C1 segment of cervical spinal cord (tissue), 14 donors: Measurements from ENCODE around the gene GPRC5D.

Experiments
- DNase-seq, 14 donors: peaks; one replicate each; lab custom pipeline; 2025; lab: John Stamatoyannopoulos, UW

GPRC5D gene

DNA sequence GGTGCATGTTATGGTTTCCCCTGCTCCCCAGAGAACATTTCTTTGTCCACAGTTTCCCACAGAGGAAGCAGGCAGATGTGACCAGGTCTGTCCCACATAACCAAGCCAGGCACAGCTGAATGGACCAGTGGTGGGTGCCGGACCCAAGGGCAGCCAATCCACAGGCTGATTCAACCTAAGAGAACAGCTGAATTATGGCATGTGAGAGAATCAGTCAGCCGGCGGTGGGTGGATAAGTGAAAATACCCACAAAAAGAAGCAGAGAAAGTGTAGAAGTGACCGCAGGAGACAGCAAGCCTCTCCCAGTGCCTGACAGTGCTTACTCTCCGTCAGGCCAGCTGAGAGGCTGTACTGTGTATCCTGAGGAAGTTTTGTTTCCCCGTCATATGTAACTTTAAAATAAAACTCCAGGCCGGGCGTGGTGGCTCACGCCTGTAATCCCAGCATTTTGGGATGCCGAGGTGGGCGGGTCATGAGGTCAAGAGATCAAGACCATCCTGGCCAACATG is 14.9 kb downstream of the GPRC5D start:
- no peak for DNase-seq

GRCh38 chr12:12934556-12934955 is 17.4 kb downstream of the GPRC5D start:
- DNase-seq, result no peak

- no peak for DNase-seq
Measured at GRCh38 chr12:12933742-12934141, 18.2 kb downstream of the GPRC5D start.

DNA sequence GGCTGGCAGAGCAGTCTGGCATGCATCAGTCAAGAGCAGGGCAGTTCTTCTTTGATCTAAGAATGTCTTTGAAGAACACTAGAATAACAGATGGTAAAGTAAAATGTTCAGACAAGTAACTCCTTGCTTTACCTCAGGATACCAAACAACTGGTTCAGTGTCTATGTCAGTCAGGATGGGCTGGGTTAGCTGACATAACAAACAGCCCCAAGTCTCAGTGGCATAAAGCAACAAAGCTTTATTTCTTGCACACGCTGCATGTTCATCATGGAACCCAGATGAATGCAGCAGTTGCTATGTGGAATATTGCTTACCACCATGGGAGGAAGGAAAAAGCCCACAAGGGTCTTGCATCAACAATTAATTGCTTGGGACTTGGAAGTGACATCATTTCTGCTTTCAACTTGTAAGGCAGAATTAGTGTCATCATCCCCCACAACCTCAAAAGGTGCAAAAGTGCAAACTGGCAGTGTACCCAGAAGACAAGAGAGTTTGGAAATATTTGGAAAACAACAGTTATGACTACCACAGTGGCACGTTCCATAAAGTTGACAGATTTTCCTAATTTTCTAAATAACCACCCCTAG is 21.2 kb downstream of the GPRC5D start:
- DNase-seq, result no peak

GRCh38 chr12:12929696-12930095 is 22.3 kb downstream of the GPRC5D start:
- DNase-seq, result no peak

DNA sequence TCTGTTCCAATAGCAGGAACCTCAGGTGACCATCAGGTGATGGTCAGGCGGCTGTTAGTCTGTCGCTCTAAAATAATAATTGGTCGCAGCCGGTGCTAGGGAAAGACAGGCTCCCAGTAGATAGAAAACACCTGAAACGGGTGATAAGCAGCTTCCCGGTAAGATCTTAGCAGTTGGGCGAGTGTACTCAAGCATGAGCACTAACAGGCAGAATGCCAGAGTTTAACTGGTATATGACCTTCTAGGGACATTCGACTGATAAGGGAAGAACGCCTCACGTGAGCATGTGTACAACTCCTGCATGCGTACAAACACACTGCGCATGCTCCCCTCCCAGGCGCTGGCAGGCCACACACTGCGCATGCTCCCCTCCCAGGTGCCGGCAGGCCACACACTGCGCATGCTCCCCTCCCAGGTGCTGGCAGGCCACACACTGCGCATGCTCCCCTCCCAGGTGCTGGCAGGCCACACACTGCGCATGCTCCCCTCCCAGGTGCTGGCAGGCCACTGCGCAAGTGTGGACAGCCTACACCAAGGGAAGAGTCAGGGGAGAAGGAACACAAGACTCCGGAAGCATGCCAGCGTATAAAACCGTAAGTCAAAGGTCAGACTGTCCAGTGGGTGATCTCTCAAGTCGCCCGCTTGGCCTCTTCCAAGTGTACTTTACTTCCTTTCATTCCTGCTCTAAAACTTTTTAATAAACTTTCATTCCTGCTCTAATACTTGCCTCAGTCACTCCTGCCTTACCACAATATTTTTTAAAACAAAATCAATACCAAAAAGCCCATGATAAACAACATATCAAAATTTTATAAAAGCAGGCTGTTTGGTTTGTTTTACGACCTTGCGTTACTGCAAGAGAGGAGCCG is 24.5 kb downstream of the GPRC5D start:
- DNase-seq, result no peak

GRCh38 chr12:12926571-12927071 is 25.3 kb downstream of the GPRC5D start:
- no peak for DNase-seq

- DNase-seq, result no peak
Measured at GRCh38 chr12:12925388-12925787, 26.6 kb downstream of the GPRC5D start.

- no peak for DNase-seq
Measured at GRCh38 chr12:12924169-12924568, 27.8 kb downstream of the GPRC5D start.

GRCh38 chr12:12922978-12923377 is 29.0 kb downstream of the GPRC5D start:
- no peak for DNase-seq

- peak in 1 of 14 donors; percentile 8 for DNase-seq
Measured at GRCh38 chr12:12922191-12922616, 29.8 kb downstream of the GPRC5D start.

DNA sequence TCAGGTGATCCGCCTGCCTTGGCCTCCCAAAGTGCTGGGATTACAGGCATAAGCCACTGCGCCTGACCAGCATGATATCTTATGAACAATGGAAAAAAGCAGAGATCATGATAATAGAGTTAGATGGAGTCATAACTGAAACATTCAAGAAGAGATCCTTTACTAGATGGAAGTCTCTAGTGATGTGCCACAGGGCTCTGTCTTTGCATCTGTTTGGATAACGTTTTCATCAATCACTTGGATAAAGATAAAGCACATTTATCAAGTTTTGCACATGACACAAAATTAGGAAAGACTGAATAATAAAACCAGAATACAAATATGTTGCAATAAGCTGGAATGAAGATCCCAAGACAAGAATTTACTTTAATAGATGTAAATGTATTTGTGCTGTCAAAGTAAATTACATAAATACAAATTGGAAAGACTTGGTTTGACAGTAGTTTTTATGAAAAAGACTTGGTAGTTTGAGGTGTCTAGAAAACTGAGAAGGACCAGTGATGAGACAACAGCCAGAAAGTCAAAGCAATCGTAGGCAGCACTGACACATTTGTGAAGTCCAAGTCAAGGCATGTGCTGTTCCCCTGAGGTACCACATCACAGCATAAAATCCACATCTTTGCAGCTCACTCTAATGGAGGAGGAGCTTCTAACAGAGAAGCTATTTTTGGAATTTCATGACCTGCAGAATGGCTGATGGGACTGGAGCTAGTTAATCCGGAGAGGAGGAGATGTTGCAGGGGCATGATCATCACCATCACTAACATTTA is 32.1 kb downstream of the GPRC5D start:
- DNase-seq, result no peak

GRCh38 chr12:12918781-12919389 is 33.1 kb downstream of the GPRC5D start:
- no peak for DNase-seq

- no peak for DNase-seq
Measured at GRCh38 chr12:12917517-12917916, 34.5 kb downstream of the GPRC5D start.

DNA sequence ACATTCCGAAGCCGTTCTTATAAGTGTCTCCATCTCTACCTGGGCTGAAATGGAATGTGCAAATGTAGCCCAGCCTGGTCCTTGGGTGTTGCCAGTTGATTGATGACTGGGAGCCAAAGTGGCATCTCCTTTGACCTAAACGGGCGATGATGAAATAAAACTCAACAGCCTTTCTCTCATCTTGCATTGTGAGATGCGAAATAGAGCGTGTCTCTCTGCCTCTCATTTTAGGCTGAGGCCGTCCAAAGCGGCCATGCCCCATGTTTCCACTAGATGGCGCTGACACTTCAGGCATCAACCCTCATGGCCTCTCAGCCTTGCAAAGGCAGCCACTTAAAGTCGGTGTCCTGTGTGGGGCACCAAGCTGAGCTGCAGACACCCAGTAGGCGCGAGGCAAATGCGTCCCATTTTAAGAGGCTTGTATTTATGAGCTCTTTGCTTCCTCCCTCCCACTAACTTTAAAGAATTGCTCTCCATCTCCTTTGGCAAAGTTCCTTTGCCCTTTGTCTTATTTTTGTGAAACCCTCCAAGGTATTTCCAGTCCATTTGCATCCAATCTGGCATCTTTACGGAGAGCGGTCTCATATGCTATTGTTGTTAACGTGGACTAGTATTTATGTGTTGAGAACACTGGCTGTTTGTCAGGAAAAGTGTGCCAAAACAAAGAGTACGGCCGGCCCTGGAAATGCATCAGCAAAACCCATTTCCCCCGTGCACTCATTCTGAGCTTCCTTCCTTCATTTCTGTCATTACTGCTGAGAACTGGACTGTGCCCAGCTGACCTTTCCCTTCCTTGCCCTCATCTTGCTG is 35.6 kb downstream of the GPRC5D start:
- peak in 13 of 14 donors; percentile 34 to 87 (median 77) for DNase-seq

- DNase-seq, result no peak
Measured at GRCh38 chr12:12915656-12916055, 36.3 kb downstream of the GPRC5D start.

DNA sequence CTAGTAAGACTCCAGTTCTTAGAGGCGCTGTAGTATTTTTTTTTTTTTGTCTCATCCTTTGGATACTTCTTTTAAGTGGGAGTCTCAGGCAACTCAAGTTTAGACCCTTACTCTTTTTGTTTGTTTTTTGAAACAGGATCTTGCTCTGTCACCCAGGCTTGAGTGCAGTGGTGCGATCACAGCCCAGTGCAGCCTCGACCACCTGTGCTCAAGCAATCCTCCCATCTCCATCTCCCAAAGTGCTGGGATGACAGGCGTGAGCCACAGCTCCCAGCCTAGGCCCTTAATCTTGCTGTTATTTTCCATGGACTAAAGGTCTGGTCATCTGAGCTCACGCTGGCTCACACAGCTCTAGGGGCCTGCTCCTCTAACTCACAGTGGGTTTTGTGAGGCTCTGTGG is 39.3 kb downstream of the GPRC5D start:
- DNase-seq, result no peak

- DNase-seq, result no peak
Measured at GRCh38 chr12:12909995-12910420, 42.0 kb downstream of the GPRC5D start.

DNA sequence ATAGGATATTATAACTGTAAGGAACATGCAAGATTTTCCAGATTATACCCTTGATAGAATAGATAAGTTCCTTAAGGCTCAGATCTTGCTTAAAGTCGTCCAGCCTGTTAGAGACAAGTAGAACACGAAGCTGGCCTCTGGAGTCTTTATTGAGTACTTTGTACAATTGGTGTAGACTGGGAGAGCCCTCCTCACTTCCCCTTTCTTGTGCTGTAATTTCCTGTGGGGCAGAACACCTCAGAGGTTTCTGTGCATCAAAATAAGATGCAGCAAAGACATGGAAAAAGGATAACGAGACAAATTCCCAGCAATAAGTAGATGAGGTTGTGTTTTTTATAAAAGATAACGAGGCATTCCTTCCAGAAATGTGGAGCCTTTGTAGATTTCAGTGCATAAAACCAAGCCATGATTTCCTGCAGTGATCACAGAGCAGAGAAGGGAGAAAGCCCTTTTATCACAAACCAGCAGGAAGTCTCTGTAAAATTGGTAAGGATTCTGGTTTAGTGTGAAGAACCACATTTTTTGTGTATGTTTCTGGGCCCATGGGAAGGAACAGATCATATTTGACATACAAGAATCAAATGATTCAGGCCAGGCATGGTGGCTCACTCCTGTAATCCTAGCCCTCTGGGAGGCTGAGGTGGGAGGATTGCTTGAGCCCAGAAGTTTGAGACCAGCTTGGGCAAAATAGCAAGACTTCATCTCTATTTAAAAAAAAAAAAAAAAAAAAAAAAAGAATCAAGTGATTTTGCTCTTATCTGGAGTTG is 42.6 kb downstream of the GPRC5D start:
- DNase-seq, result no peak

DNA sequence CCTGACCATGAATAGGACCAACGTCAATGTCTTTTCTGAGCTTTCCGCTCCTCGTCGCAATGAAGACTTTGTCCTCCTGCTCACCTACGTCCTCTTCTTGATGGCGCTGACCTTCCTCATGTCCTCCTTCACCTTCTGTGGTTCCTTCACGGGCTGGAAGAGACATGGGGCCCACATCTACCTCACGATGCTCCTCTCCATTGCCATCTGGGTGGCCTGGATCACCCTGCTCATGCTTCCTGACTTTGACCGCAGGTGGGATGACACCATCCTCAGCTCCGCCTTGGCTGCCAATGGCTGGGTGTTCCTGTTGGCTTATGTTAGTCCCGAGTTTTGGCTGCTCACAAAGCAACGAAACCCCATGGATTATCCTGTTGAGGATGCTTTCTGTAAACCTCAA is 43.3 kb downstream of the GPRC5D start:
- DNase-seq, result no peak
